Hematopoietic multipotent progenitor cell (in vitro differentiated cells): ENCODE measurements around the gene PELI2. TPM values are rescaled to one million over a fixed set of nuclear protein-coding genes. Genes with fewer than 3 reads are reported as not detected.

Experiments
- DNase-seq, 3 donors: peaks; one replicate each; pipeline ENCODE4 v3.0.0-alpha.2; 2011 to 2015; ENCODE audit warnings: low read depth in 2 of 3, low spot score in 2 of 3
- total RNA-seq: library from RNA; depleted of rRNA; stranded (reverse); fragments of >200 nt; gene quantifications from one replicate; pipeline ENCODE4 v1.2.3, GENCODE V29; 2012

PELI2 gene
- total RNA-seq, 1 donor, result 46.3 TPM

- no peak for DNase-seq
These were observed 80.2 kb downstream of the PELI2 start for GRCh38 chr14:56198438-56198837.

- peak in 2 of 3 donors; percentile 35 to 67 for DNase-seq
These were observed 81.1 kb downstream of the PELI2 start for GRCh38 chr14:56199095-56199981.

GRCh38 chr14:56199982-56200577, 81.9 kb downstream of the PELI2 start:
- no peak for DNase-seq

GRCh38 chr14:56202256-56202655, 84.0 kb downstream of the PELI2 start:
- DNase-seq, result no peak

GRCh38 chr14:56205881-56206280, 87.7 kb downstream of the PELI2 start:
- DNase-seq, result peak in 1 of 3 donors; percentile 40

GRCh38 chr14:56206596-56206995, 88.4 kb downstream of the PELI2 start:
- DNase-seq, result no peak

- no peak for DNase-seq
These were observed 89.5 kb downstream of the PELI2 start for GRCh38 chr14:56207626-56208292.

- DNase-seq, result no peak
These were observed 90.3 kb downstream of the PELI2 start for GRCh38 chr14:56208520-56208919.

- no peak for DNase-seq
These were observed 92.4 kb downstream of the PELI2 start for GRCh38 chr14:56210571-56210970.

GRCh38 chr14:56211084-56211483, 92.9 kb downstream of the PELI2 start:
- DNase-seq, result no peak

GRCh38 chr14:56211844-56212243, 93.6 kb downstream of the PELI2 start:
- no peak for DNase-seq

- no peak for DNase-seq
These were observed 94.3 kb downstream of the PELI2 start for GRCh38 chr14:56212521-56212920.

GRCh38 chr14:56213306-56213705, 95.1 kb downstream of the PELI2 start:
- no peak for DNase-seq

- DNase-seq, result no peak
These were observed 97.0 kb downstream of the PELI2 start for GRCh38 chr14:56215180-56215579.

GRCh38 chr14:56216626-56217379, 98.6 kb downstream of the PELI2 start:
- DNase-seq, result peak in 2 of 3 donors; percentile 55 to 78

- DNase-seq, result no peak
These were observed 99.3 kb downstream of the PELI2 start for GRCh38 chr14:56217380-56218045.

GRCh38 chr14:56219666-56220413, 101.6 kb downstream of the PELI2 start:
- peak in 1 of 3 donors; percentile 54 for DNase-seq

- DNase-seq, result no peak
These were observed 103.3 kb downstream of the PELI2 start for GRCh38 chr14:56221382-56222128.

GRCh38 chr14:56224229-56224628, 106.0 kb downstream of the PELI2 start:
- no peak for DNase-seq
